A549 (cell line): ENCODE data around the gene CNKSR3. TPM values are rescaled to one million over a fixed set of nuclear protein-coding genes. Genes with fewer than 3 reads are reported as not detected.

Source experiments
- ATAC-seq, 2 experiments: fragments of 200-7000 bp in 1 of 2; fragments of >200 bp in 1 of 2; cut with Nextera tagmentation in 1 of 2; cut with Tn5 transposase in 1 of 2; 3 replicates each; pipeline versions ENCODE4 v1.8.0 to v1.9.1; 2018 to 2020; ENCODE audit warnings: mild to moderate bottlenecking in 1 of 2, moderate library complexity in 1 of 2
- CTCF ChIA-PET: fragments of 300-600 bp; sonication (Branson Sonifier 250); formaldehyde crosslinking; extraction: SDS; loops from one replicate; lab custom pipeline; 2021; ENCODE audit warnings: antibody characterized with exemption, inconsistent platforms; lab: Yijun Ruan, JAX
- POLR2A ChIA-PET: fragments of 350-600 bp; formaldehyde crosslinking; extraction: SDS; loops from one replicate; lab custom pipeline; 2021; ENCODE audit warnings: antibody characterized with exemption, inconsistent platforms; lab: Yijun Ruan, JAX
- DNase-seq, 2 experiments: peaks; one replicate each; pipeline versions ENCODE4 v3.0.0 to v3.0.0-alpha.2; 2011 to 2016; ENCODE audit warnings: low read depth in 1 of 2, low spot score in 1 of 2
- FAIRE-seq: peaks from 2 replicates; lab custom pipeline; 2011; peaks lifted over from hg19 to GRCh38; lab: Jason Lieb, UNC
- H3K27ac ChIP-seq, 2 experiments: fragments of >200 bp; sonication (Bioruptor Twin); formaldehyde crosslinking; 3 replicates each; pipeline ENCODE4 v1.5.1; 2016 to 2017
- H3K4me1 ChIP-seq: fragments of >200 bp; sonication (Bioruptor Twin); formaldehyde crosslinking; 3 replicates; pipeline ENCODE4 v1.6.1; 2016
- H3K4me2 ChIP-seq: fragments of >200 bp; sonication (Bioruptor Twin); formaldehyde crosslinking; 3 replicates; pipeline ENCODE4 v1.6.1; 2016
- H3K4me3 ChIP-seq: fragments of >200 bp; sonication (Bioruptor Twin); formaldehyde crosslinking; 3 replicates; pipeline ENCODE4 v1.5.1; 2016
- H3K9me3 ChIP-seq: fragments of >200 bp; sonication (Bioruptor Twin); formaldehyde crosslinking; 3 replicates; pipeline ENCODE4 v1.6.1; 2016
- ATOH8 ChIP-seq: fragments of 250-450 bp; sonication (Bioruptor Pico); IDR thresholded peaks from 2 replicates; pipeline ENCODE4 v1.5.0; 2020; ENCODE audit warnings: low read depth, mild to moderate bottlenecking, moderate library complexity
- BHLHE40 ChIP-seq: IDR thresholded peaks from 2 replicates; pipeline ENCODE4 v1.6.1; 2012; ENCODE audit warnings: low read depth, low read length, inconsistent platforms
- CBX8 ChIP-seq: fragments of 200-600 bp; sonication (generic); IDR thresholded peaks from 2 replicates; pipeline ENCODE4 v1.6.1; 2016
- CEBPB ChIP-seq, 2 experiments: fragments of >200 bp in 1 of 2; sonication (Bioruptor Twin) in 1 of 2; formaldehyde crosslinking in 1 of 2; IDR thresholded peaks; 2 replicates each; pipeline ENCODE4 v1.6.1; 2012 to 2016
- CTCF ChIP-seq: fragments of >200 bp; sonication (Bioruptor Twin); formaldehyde crosslinking; IDR thresholded peaks from 3 replicates; pipeline ENCODE4 v1.5.1; 2016
- E2F6 ChIP-seq: IDR thresholded peaks from 2 replicates; pipeline ENCODE4 v1.6.1; 2012; ENCODE audit warnings: low read depth, borderline replicate concordance
- EP300 ChIP-seq, 2 experiments: fragments of >200 bp; sonication (Bioruptor Twin); formaldehyde crosslinking; IDR thresholded peaks; 2 replicates in 1 of 2; 3 replicates in 1 of 2; pipeline ENCODE4 v1.6.1; 2016 to 2017
- GATA3 ChIP-seq: IDR thresholded peaks from 2 replicates; pipeline ENCODE4 v1.6.1; 2012; ENCODE audit warnings: borderline replicate concordance
- HDAC2 ChIP-seq: fragments of 200-600 bp; sonication (generic); IDR thresholded peaks from 2 replicates; pipeline ENCODE4 v1.6.1; 2016
- HEYL ChIP-seq: fragments of 250-450 bp; sonication (Bioruptor Pico); IDR thresholded peaks from 2 replicates; pipeline ENCODE4 v1.8.0; 2021; ENCODE audit warnings: mild to moderate bottlenecking, moderate library complexity
- HMGXB4 ChIP-seq: fragments of 250-450 bp; sonication (Bioruptor Pico); IDR thresholded peaks from 2 replicates; pipeline ENCODE4 v1.5.0; 2021; ENCODE audit warnings: mild to moderate bottlenecking, moderate library complexity, borderline replicate concordance
- HOXA7 ChIP-seq: fragments of 250-450 bp; sonication (Bioruptor Pico); IDR thresholded peaks from 2 replicates; pipeline ENCODE4 v1.5.0; 2020; ENCODE audit warnings: mild to moderate bottlenecking, moderate library complexity
- HOXB13 ChIP-seq: fragments of 250-450 bp; sonication (Bioruptor Pico); IDR thresholded peaks from 2 replicates; pipeline ENCODE4 v1.5.0; 2020; ENCODE audit warnings: low read depth, mild to moderate bottlenecking, moderate library complexity
- JUN ChIP-seq, 2 experiments: fragments of >200 bp; sonication (Bioruptor Twin); formaldehyde crosslinking; IDR thresholded peaks; 2 replicates in 1 of 2; 3 replicates in 1 of 2; pipeline ENCODE4 v1.6.1; 2016 to 2017
- JUNB ChIP-seq: fragments of >200 bp; sonication (Bioruptor Twin); formaldehyde crosslinking; IDR thresholded peaks from 2 replicates; pipeline ENCODE4 v1.6.1; 2016
- MYC ChIP-seq: IDR thresholded peaks from 2 replicates; pipeline ENCODE4 v1.6.1; 2012; ENCODE audit warnings: mild to moderate bottlenecking, inconsistent platforms, low read length, improper control_type of control experiment, borderline replicate concordance
- POLR2A ChIP-seq: IDR thresholded peaks from 2 replicates; pipeline ENCODE4 v1.6.1; 2012; ENCODE audit warnings: mild to moderate bottlenecking, low read length
- POLR2AphosphoS2 ChIP-seq: conservative IDR thresholded peaks from 2 replicates; pipeline ENCODE4 v1.6.1; 2012; ENCODE audit warnings: low read length, improper control_type of control experiment, inconsistent platforms
- RAD21 ChIP-seq, 2 experiments: fragments of >200 bp in 1 of 2; sonication (Bioruptor Twin) in 1 of 2; formaldehyde crosslinking in 1 of 2; IDR thresholded peaks in 1 of 2; conservative IDR thresholded peaks in 1 of 2; 2 replicates in 1 of 2; 3 replicates in 1 of 2; pipeline ENCODE4 v1.6.1; 2012 to 2018; ENCODE audit warnings: inconsistent platforms in 1 of 2
- RARB ChIP-seq: fragments of 250-450 bp; sonication (Bioruptor Pico); IDR thresholded peaks from 2 replicates; pipeline ENCODE4 v1.8.0; 2021; ENCODE audit warnings: mild to moderate bottlenecking, moderate library complexity
- RCOR1 ChIP-seq: fragments of 150-350 bp; IDR thresholded peaks from 2 replicates; pipeline ENCODE4 v1.6.1; 2014; ENCODE audit warnings: antibody characterized with exemption, low read length, low read depth
- TP53 ChIP-seq: fragments of 250-450 bp; sonication (Bioruptor Pico); IDR thresholded peaks from 2 replicates; pipeline ENCODE4 v1.5.0; 2021; ENCODE audit warnings: mild to moderate bottlenecking, moderate library complexity
- ZFP36 ChIP-seq: fragments of 450-650 bp; IDR thresholded peaks from 2 replicates; pipeline ENCODE4 v1.6.1; 2014; ENCODE audit warnings: borderline replicate concordance; ENCODE audit not compliant: partially characterized antibody
- WGBS: methylation state at CpG from one replicate; pipeline ENCODE4 v1.1.6; 2017; ENCODE audit errors: missing lambda C conversion rate; 5-methylcytosine and 5-hydroxymethylcytosine counted together
- polyA plus RNA-seq, 4 experiments: library from polyadenylated mRNA; depleted of rRNA in 3 of 4; stranded (reverse); fragments of >200 nt; fragmentation: RNase III in 1 of 4; extraction: RNeasy Plus Mini Kit Qiagen cat#74134 plus additional on column Dnase treatment in 1 of 4; gene quantifications; 2 replicates in 3 of 4; 3 replicates in 1 of 4; pipeline ENCODE4 v1.2.3, GENCODE V29; 2011 to 2017

CNKSR3 gene
- polyA plus RNA-seq, 2 of the 4 experiments (the other 2 are of a cell fraction): 2.9 to 3.5 TPM

- POLR2A ChIA-PET: no interaction called here
- Histone ChIP-seq H3K9me3 (no peaks in the 10 kb centered on the region), H3K27ac (no peak overlapping the region), H3K4me1 (peaks cover 15% of the 10 kb centered on the region), H3K4me2 (no peak overlapping the region), H3K4me3 (no peak overlapping the region)
- TF ChIP-seq ATOH8: no peak
- no peak for TF ChIP-seq ZFP36
- no peak for TF ChIP-seq CBX8
- no peak for TF ChIP-seq HDAC2
- TF ChIP-seq JUN (IDR thresholded peaks at IDR 0.05): no peak
- no peak for TF ChIP-seq TP53 (CRISPR knock-in tag)
- no peak for TF ChIP-seq MYC
- TF ChIP-seq BHLHE40: no peak
- no peak for TF ChIP-seq E2F6
- TF ChIP-seq HOXA7 (CRISPR knock-in tag): no peak
- TF ChIP-seq RAD21 (conservative IDR thresholded peaks at IDR 0.05 in 1 of 2, IDR thresholded peaks at IDR 0.05 in 1 of 2): no peak
- ATAC-seq (no peak), DNase-seq (no peak), FAIRE-seq (no peak)
- 85% methylated on average over 14 of the region's 14 CpGs for WGBS
- CTCF ChIA-PET: no interaction called here
Observed at GRCh38 chr6:154506991-154507898, 3.2 kb downstream of the CNKSR3 start.

- no peak overlapping the region for H3K4me3 ChIP-seq
- CTCF ChIA-PET: no interaction called here
- WGBS: 95% methylated on average over 9 of the region's 9 CpGs
- ATAC-seq (no peak), FAIRE-seq (no peak), DNase-seq (no peak)
- no peak overlapping the region for H3K4me2 ChIP-seq
- no peak overlapping the region for H3K27ac ChIP-seq
- no peak for TF ChIP-seq JUNB
- TF ChIP-seq HEYL: no peak
- TF ChIP-seq TP53 (CRISPR knock-in tag): no peak
- no peak for TF ChIP-seq HOXB13 (CRISPR knock-in tag)
- TF ChIP-seq RARB (CRISPR knock-in tag): no peak
- no peak for TF ChIP-seq GATA3
- no peak for TF ChIP-seq HMGXB4 (CRISPR knock-in tag)
- no peak for TF ChIP-seq RCOR1
- POLR2A ChIA-PET: no interaction called here
- H3K9me3 ChIP-seq: no peaks in the 10 kb centered on the region
- H3K4me1 ChIP-seq: peaks cover 10% of the 10 kb centered on the region
Observed at GRCh38 chr6:154506582-154506981, 3.9 kb downstream of the CNKSR3 start.

- Histone ChIP-seq H3K4me1 (peaks cover 10% of the 10 kb centered on the region), H3K9me3 (no peaks in the 10 kb centered on the region), H3K27ac (no peak overlapping the region), H3K4me2 (no peak overlapping the region), H3K4me3 (no peak overlapping the region)
- FAIRE-seq (no peak), DNase-seq (no peak), ATAC-seq (no peak)
- TF ChIP-seq POLR2A (no peak), RCOR1 (no peak), POLR2AphosphoS2 (no peak), BHLHE40 (no peak), CEBPB (IDR thresholded peaks at IDR 0.05) (no peak), EP300 (IDR thresholded peaks at IDR 0.05) (no peak), CTCF (no peak), HEYL (no peak)
- ChIA-PET CTCF (interaction anchor here (0.6 kb wide), 1 partner anchor 17 kb away, joined by 3 read pairs; no protein-coding TSS in a partner anchor), POLR2A (no interaction called here)
Observed at GRCh38 chr6:154506108-154506507, 4.4 kb downstream of the CNKSR3 start.
